Measurements from ENCODE around the gene KDM4F. TPM values are rescaled to one million over a fixed set of nuclear protein-coding genes. Genes with fewer than 3 reads are reported as not detected.
A peak's percentile ranks its signal among the peaks of the same experiment; 100 is the strongest.
"Not testable (repeated sequence)": the region's sequence is repeated elsewhere in the genome, so short reads cannot be mapped to it uniquely, and the experiment has no call there.

The KDM4F gene
- total RNA-seq, 4 donors from 2014 or later = not detected

- H3K9me3 ChIP-seq = no peaks in the 10 kb centered on the region
- TF ChIP-seq CTCF (IDR thresholded peaks at IDR 0.05 in 4 of 5, conservative IDR thresholded peaks at IDR 0.05 in 1 of 5) = no peak
- no peak for TF ChIP-seq POLR2A (IDR thresholded peaks at IDR 0.05)
- no peak overlapping the region for H3K27ac ChIP-seq
- no peaks in the 10 kb centered on the region for H3K4me1 ChIP-seq
- intact Hi-C loops (cut with DNase I; ENCODE audit: low total_unique reads) (no loop called here), in situ Hi-C loops (cut with MboI; ENCODE audit: low sequenced_read_pairs in 4 of 4) (no loop called here)
- no peaks in the 10 kb centered on the region for H3K36me3 ChIP-seq
- H3K4me3 ChIP-seq = no peak overlapping the region
- ATAC-seq (no peak), DNase-seq (no peak)
- H3K27me3 ChIP-seq = peaks cover 0 to 11% (median 0%) of the 10 kb centered on the region in 3 donors
Observed at GRCh38 chr11:95035316-95035715, 13.9 kb upstream of the KDM4F start.

- H3K27ac ChIP-seq; intact Hi-C loops (cut with DNase I; ENCODE audit: low total_unique reads); DNase-seq; H3K4me1 ChIP-seq; in situ Hi-C loops (cut with MboI; ENCODE audit: low sequenced_read_pairs in 4 of 4); ATAC-seq; H3K9me3 ChIP-seq; H3K36me3 ChIP-seq: not testable (repeated sequence)
- Histone ChIP-seq H3K27me3 (peaks cover 0 to 11% (median 0%) of the 10 kb centered on the region in 3 donors), H3K4me3 (peak overlapping the region in 2 of 4 donors; percentile 5 to 40)
Observed at GRCh38 chr11:95037356-95038035, 11.7 kb upstream of the KDM4F start.

GRCh38 chr11:95042239-95042638 lies 7.0 kb upstream of the KDM4F start:
- Histone ChIP-seq H3K9me3 (no peaks in the 10 kb centered on the region), H3K4me3 (no peak overlapping the region), H3K27me3 (peaks cover 0 to 9% (median 4%) of the 10 kb centered on the region in 3 donors), H3K27ac (no peak overlapping the region), H3K4me1 (no peaks in the 10 kb centered on the region), H3K36me3 (no peaks in the 10 kb centered on the region)
- intact Hi-C loops (cut with DNase I; ENCODE audit: low total_unique reads) (no loop called here), in situ Hi-C loops (cut with MboI; ENCODE audit: low sequenced_read_pairs in 4 of 4) (no loop called here)
- ATAC-seq = no peak
- DNase-seq = no peak
- TF ChIP-seq CTCF (IDR thresholded peaks at IDR 0.05 in 4 of 5, conservative IDR thresholded peaks at IDR 0.05 in 1 of 5) (no peak), POLR2A (IDR thresholded peaks at IDR 0.05) (no peak)

- TF ChIP-seq CTCF (IDR thresholded peaks at IDR 0.05 in 4 of 5, conservative IDR thresholded peaks at IDR 0.05 in 1 of 5) (no peak), POLR2A (IDR thresholded peaks at IDR 0.05) (no peak)
- DNase-seq (no peak), ATAC-seq (no peak)
- intact Hi-C loops (cut with DNase I; ENCODE audit: low total_unique reads) (no loop called here), in situ Hi-C loops (cut with MboI; ENCODE audit: low sequenced_read_pairs in 4 of 4) (no loop called here)
- no peaks in the 10 kb centered on the region for H3K36me3 ChIP-seq
- no peaks in the 10 kb centered on the region for H3K4me1 ChIP-seq
- H3K27me3 ChIP-seq = peaks cover 0 to 4% (median 3%) of the 10 kb centered on the region in 3 donors
- no peaks in the 10 kb centered on the region for H3K9me3 ChIP-seq
- H3K27ac ChIP-seq = no peak overlapping the region
- no peak overlapping the region for H3K4me3 ChIP-seq
Observed at GRCh38 chr11:95042906-95043305, 6.3 kb upstream of the KDM4F start.

- no peaks in the 10 kb centered on the region for H3K36me3 ChIP-seq
- intact Hi-C loops (cut with DNase I; ENCODE audit: low total_unique reads) (no loop called here), in situ Hi-C loops (cut with MboI; ENCODE audit: low sequenced_read_pairs in 4 of 4) (no loop called here)
- H3K4me3 ChIP-seq = no peak overlapping the region
- no peaks in the 10 kb centered on the region for H3K4me1 ChIP-seq
- peaks cover 0 to 4% (median 0%) of the 10 kb centered on the region in 3 donors for H3K27me3 ChIP-seq
- ATAC-seq = no peak
- H3K27ac ChIP-seq = no peak overlapping the region
- no peak for TF ChIP-seq POLR2A (IDR thresholded peaks at IDR 0.05)
- no peak for TF ChIP-seq CTCF (IDR thresholded peaks at IDR 0.05 in 4 of 5, conservative IDR thresholded peaks at IDR 0.05 in 1 of 5)
- DNase-seq = no peak
- H3K9me3 ChIP-seq = no peaks in the 10 kb centered on the region
Observed at GRCh38 chr11:95044010-95044409, 5.2 kb upstream of the KDM4F start.
